Ishikawa (cell line): ENCODE measurements around the gene GTF2F2.

Source experiments
- CEBPB ChIP-seq: IDR thresholded peaks from 2 replicates; pipeline ENCODE4 v1.6.1; 2012
- CREB1 ChIP-seq: IDR thresholded peaks from 2 replicates; pipeline ENCODE4 v1.6.1; 2012; ENCODE audit warnings: low read depth
- EGR1 ChIP-seq: IDR thresholded peaks from 2 replicates; pipeline ENCODE4 v1.6.1; 2012
- EP300 ChIP-seq: IDR thresholded peaks from 2 replicates; pipeline ENCODE4 v1.6.1; 2012; ENCODE audit warnings: borderline replicate concordance
- FOXM1 ChIP-seq: IDR thresholded peaks from 2 replicates; pipeline ENCODE4 v1.6.1; 2012; ENCODE audit warnings: low read depth, borderline replicate concordance
- MAX ChIP-seq: IDR thresholded peaks from 2 replicates; pipeline ENCODE4 v1.6.1; 2012
- NFIC ChIP-seq: IDR thresholded peaks from 2 replicates; pipeline ENCODE4 v1.6.1; 2012
- RAD21 ChIP-seq: IDR thresholded peaks from 2 replicates; pipeline ENCODE4 v1.6.1; 2012; ENCODE audit warnings: low read depth
- REST ChIP-seq: IDR thresholded peaks from 2 replicates; pipeline ENCODE4 v1.6.1; 2012; ENCODE audit warnings: low read depth, mild to moderate bottlenecking
- TAF1 ChIP-seq: IDR thresholded peaks from 2 replicates; pipeline ENCODE4 v1.6.1; 2012; ENCODE audit warnings: low read depth, mild to moderate bottlenecking
- TCF12 ChIP-seq: IDR thresholded peaks from 2 replicates; pipeline ENCODE4 v1.6.1; 2012; ENCODE audit warnings: low read depth
- TEAD4 ChIP-seq: IDR thresholded peaks from 2 replicates; pipeline ENCODE4 v1.6.1; 2012
- USF1 ChIP-seq: IDR thresholded peaks from 2 replicates; pipeline ENCODE4 v1.6.1; 2012
- YY1 ChIP-seq: IDR thresholded peaks from 2 replicates; pipeline ENCODE4 v1.6.1; 2012; ENCODE audit warnings: low read depth
- ZBTB7A ChIP-seq: IDR thresholded peaks from 2 replicates; pipeline ENCODE4 v1.6.1; 2012; ENCODE audit warnings: low read depth

GTF2F2 gene

GRCh38 chr13:45101327-45102018 is 18.8 kb upstream of the GTF2F2 start:
- TF ChIP-seq RAD21 (no peak), MAX (no peak), EP300 (no peak), REST (no peak), FOXM1 (no peak), NFIC (no peak), TEAD4 (no peak), TAF1 (no peak), ZBTB7A (no peak), USF1 (no peak), TCF12 (no peak), CREB1 (no peak), YY1 (no peak), EGR1 (no peak), CEBPB (no peak)

- TF ChIP-seq YY1, result no peak
- TF ChIP-seq FOXM1, result no peak
- TF ChIP-seq MAX, result no peak
- TF ChIP-seq TEAD4, result no peak
- no peak for TF ChIP-seq ZBTB7A
- no peak for TF ChIP-seq TCF12
- TF ChIP-seq EP300, result no peak
- TF ChIP-seq USF1, result no peak
Observed at GRCh38 chr13:45102136-45102507, 18.2 kb upstream of the GTF2F2 start.

GRCh38 chr13:45103449-45103848 is 16.9 kb upstream of the GTF2F2 start:
- TF ChIP-seq CREB1 (no peak), FOXM1 (no peak), REST (no peak), CEBPB (no peak), TAF1 (no peak), RAD21 (no peak), TEAD4 (no peak), USF1 (no peak), EGR1 (no peak)

GRCh38 chr13:45104261-45104660 is 16.0 kb upstream of the GTF2F2 start:
- TF ChIP-seq TAF1 (no peak), RAD21 (no peak), MAX (no peak), CREB1 (no peak), CEBPB (no peak), REST (no peak), FOXM1 (no peak), TEAD4 (no peak)
